Measurements from ENCODE around the gene RARB.

RARB gene

GRCh38 chr3:25573386-25574171, 145.5 kb downstream of the RARB start:
- in situ Hi-C loops (cut with MboI; ENCODE audit: low sequenced_read_pairs) = no loop called here

GRCh38 chr3:25574172-25574765, 146.2 kb downstream of the RARB start:
- in situ Hi-C loops (cut with MboI; ENCODE audit: low sequenced_read_pairs) = no loop called here

- in situ Hi-C loops (cut with MboI; ENCODE audit: low sequenced_read_pairs) = no loop called here
Observed at GRCh38 chr3:25575001-25575400, 146.9 kb downstream of the RARB start.

- in situ Hi-C loops (cut with MboI; ENCODE audit: low sequenced_read_pairs) = no loop called here
Observed at GRCh38 chr3:25576146-25576545, 148.1 kb downstream of the RARB start.

- in situ Hi-C loops (cut with MboI; ENCODE audit: low sequenced_read_pairs) = no loop called here
Observed at GRCh38 chr3:25576831-25577454, 148.9 kb downstream of the RARB start.

- in situ Hi-C loops (cut with MboI; ENCODE audit: low sequenced_read_pairs) = no loop called here
Observed at GRCh38 chr3:25578059-25578458, 150.0 kb downstream of the RARB start.

GRCh38 chr3:25580534-25580933, 152.5 kb downstream of the RARB start:
- in situ Hi-C loops (cut with MboI; ENCODE audit: low sequenced_read_pairs) = no loop called here

GRCh38 chr3:25581335-25581734, 153.3 kb downstream of the RARB start:
- in situ Hi-C loops (cut with MboI; ENCODE audit: low sequenced_read_pairs) = no loop called here

- in situ Hi-C loops (cut with MboI; ENCODE audit: low sequenced_read_pairs) = no loop called here
Observed at GRCh38 chr3:25581823-25582222, 153.8 kb downstream of the RARB start.

GRCh38 chr3:25582242-25582641, 154.2 kb downstream of the RARB start:
- in situ Hi-C loops (cut with MboI; ENCODE audit: low sequenced_read_pairs) = no loop called here

- in situ Hi-C loops (cut with MboI; ENCODE audit: low sequenced_read_pairs) = no loop called here
Observed at GRCh38 chr3:25583343-25583742, 155.3 kb downstream of the RARB start.

- in situ Hi-C loops (cut with MboI; ENCODE audit: low sequenced_read_pairs) = no loop called here
Observed at GRCh38 chr3:25584011-25584789, 156.1 kb downstream of the RARB start.

GRCh38 chr3:25585361-25586166, 157.5 kb downstream of the RARB start:
- in situ Hi-C loops (cut with MboI; ENCODE audit: low sequenced_read_pairs) = no loop called here

- in situ Hi-C loops (cut with MboI; ENCODE audit: low sequenced_read_pairs) = no loop called here
Observed at GRCh38 chr3:25586167-25586505, 158.1 kb downstream of the RARB start.

- in situ Hi-C loops (cut with MboI; ENCODE audit: low sequenced_read_pairs) = no loop called here
Observed at GRCh38 chr3:25586553-25586952, 158.5 kb downstream of the RARB start.

GRCh38 chr3:25587094-25587493, 159.0 kb downstream of the RARB start:
- in situ Hi-C loops (cut with MboI; ENCODE audit: low sequenced_read_pairs) = no loop called here

- in situ Hi-C loops (cut with MboI; ENCODE audit: low sequenced_read_pairs) = no loop called here
Observed at GRCh38 chr3:25587526-25587925, 159.5 kb downstream of the RARB start.

GRCh38 chr3:25587975-25588374, 159.9 kb downstream of the RARB start:
- in situ Hi-C loops (cut with MboI; ENCODE audit: low sequenced_read_pairs) = no loop called here

- in situ Hi-C loops (cut with MboI; ENCODE audit: low sequenced_read_pairs) = no loop called here
Observed at GRCh38 chr3:25588441-25589103, 160.5 kb downstream of the RARB start.

GRCh38 chr3:25589104-25589782, 161.2 kb downstream of the RARB start:
- in situ Hi-C loops (cut with MboI; ENCODE audit: low sequenced_read_pairs) = no loop called here

All from HL-60/S4 treated with phorbol 12-myristate 13-acetate at 8.2 ng/mL for 4 days and 3 days (cell line).